Measurements from ENCODE around the gene ACVR1. TPM values are rescaled to one million over a fixed set of nuclear protein-coding genes. Genes with fewer than 3 reads are reported as not detected.

ACVR1 gene
- total RNA-seq, 1 donor from 2014 or later = 36.3 TPM

GRCh38 chr2:157691695-157692094 lies 184.4 kb downstream of the ACVR1 start:
- TF ChIP-seq CTCF (IDR thresholded peaks at IDR 0.05; ENCODE audit: partially characterized antibody, unreplicated experiment) = no peak
- Mint-ChIP-seq H3K27ac (ENCODE audit: unreplicated experiment) (no peak overlapping the region), H3K9me3 (ENCODE audit: unreplicated experiment) (peaks cover 3% of the 10 kb centered on the region), H3K36me3 (ENCODE audit: unreplicated experiment) (peaks cover 8% of the 10 kb centered on the region), H3K4me3 (ENCODE audit: unreplicated experiment) (no peak overlapping the region), H3K4me1 (ENCODE audit: low read depth, unreplicated experiment) (peaks cover 4% of the 10 kb centered on the region), H3K27me3 (ENCODE audit: unreplicated experiment) (peaks cover 2% of the 10 kb centered on the region)
- no peak for DNase-seq

GRCh38 chr2:157691131-157691530 lies 185.0 kb downstream of the ACVR1 start:
- TF ChIP-seq CTCF (IDR thresholded peaks at IDR 0.05; ENCODE audit: partially characterized antibody, unreplicated experiment) = no peak
- H3K27ac Mint-ChIP-seq (ENCODE audit: unreplicated experiment) = no peak overlapping the region
- H3K9me3 Mint-ChIP-seq (ENCODE audit: unreplicated experiment) = peaks cover 3% of the 10 kb centered on the region
- peaks cover 12% of the 10 kb centered on the region for H3K36me3 Mint-ChIP-seq (ENCODE audit: unreplicated experiment)
- H3K4me3 Mint-ChIP-seq (ENCODE audit: unreplicated experiment) = no peak overlapping the region
- H3K4me1 Mint-ChIP-seq (ENCODE audit: low read depth, unreplicated experiment) = peaks cover 4% of the 10 kb centered on the region
- DNase-seq = no peak
- H3K27me3 Mint-ChIP-seq (ENCODE audit: unreplicated experiment) = peaks cover 6% of the 10 kb centered on the region

Other genes starting within 250 kb of the ACVR1 start
- gene ACVR1C, start 247.5 kb downstream of the ACVR1 start, total RNA-seq (ENCODE audit: unreplicated experiment) = 0.59 TPM
- gene UPP2, start 225.5 kb upstream of the ACVR1 start, total RNA-seq (ENCODE audit: unreplicated experiment) = not detected

Data from glutamatergic neuron (in vitro differentiated cells).